ENCODE measurements around the gene SEMA5A. TPM values are rescaled to one million over a fixed set of nuclear protein-coding genes. Genes with fewer than 3 reads are reported as not detected.
"Not testable (repeated sequence)": the region's sequence is repeated elsewhere in the genome, so short reads cannot be mapped to it uniquely, and the experiment has no call there.

SEMA5A gene
- total RNA-seq, 1 donor from 2014 or later: 38.9 TPM

DNA sequence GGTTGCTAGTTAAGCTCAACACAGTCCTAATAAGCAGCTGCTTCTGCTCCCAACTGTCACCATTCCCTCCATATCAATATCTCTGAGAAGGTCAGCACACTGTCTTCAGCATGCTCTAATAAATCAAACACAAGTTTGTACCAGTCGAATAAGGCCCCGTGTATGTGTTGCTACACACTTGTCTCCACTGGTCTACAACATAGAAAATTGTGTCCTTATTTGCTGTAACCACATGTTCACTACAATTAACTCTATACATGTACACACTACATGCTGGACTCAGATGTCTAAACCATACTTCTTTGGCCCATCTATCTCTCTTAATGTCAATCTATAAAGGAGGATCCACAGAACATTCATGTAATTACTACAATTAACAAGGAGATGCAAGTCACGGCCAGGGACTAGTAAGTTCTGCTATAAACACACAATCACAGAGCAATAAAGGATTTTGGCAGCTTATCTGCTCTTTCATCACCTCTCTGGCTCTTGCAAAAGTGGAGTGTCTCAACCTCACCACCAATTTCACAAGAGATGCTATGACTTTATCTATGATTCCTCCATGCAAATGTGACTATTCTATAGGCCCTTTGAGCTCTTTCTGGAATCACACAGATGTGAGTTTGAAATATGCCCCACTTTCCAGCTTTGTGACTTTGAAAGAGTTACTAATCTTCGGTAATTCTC, 143.9 kb downstream of the SEMA5A start:
- H3K36me3 ChIP-seq: no peaks in the 10 kb centered on the region
- no peak overlapping the region for H3K4me3 ChIP-seq
- H3K27me3 ChIP-seq: no peaks in the 10 kb centered on the region
- DNase-seq (no peak), ATAC-seq (no peak)
- no peaks in the 10 kb centered on the region for H3K4me1 ChIP-seq
- TF ChIP-seq, protein P1, sequence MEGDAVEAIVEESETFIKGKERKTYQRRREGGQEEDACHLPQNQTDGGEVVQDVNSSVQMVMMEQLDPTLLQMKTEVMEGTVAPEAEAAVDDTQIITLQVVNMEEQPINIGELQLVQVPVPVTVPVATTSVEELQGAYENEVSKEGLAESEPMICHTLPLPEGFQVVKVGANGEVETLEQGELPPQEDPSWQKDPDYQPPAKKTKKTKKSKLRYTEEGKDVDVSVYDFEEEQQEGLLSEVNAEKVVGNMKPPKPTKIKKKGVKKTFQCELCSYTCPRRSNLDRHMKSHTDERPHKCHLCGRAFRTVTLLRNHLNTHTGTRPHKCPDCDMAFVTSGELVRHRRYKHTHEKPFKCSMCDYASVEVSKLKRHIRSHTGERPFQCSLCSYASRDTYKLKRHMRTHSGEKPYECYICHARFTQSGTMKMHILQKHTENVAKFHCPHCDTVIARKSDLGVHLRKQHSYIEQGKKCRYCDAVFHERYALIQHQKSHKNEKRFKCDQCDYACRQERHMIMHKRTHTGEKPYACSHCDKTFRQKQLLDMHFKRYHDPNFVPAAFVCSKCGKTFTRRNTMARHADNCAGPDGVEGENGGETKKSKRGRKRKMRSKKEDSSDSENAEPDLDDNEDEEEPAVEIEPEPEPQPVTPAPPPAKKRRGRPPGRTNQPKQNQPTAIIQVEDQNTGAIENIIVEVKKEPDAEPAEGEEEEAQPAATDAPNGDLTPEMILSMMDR (IDR thresholded peaks at IDR 0.05): no peak
- no peak overlapping the region for H3K27ac ChIP-seq
- intact Hi-C loops (cut with DNase I): no loop called here
- H3K9me3 ChIP-seq: no peaks in the 10 kb centered on the region

DNA sequence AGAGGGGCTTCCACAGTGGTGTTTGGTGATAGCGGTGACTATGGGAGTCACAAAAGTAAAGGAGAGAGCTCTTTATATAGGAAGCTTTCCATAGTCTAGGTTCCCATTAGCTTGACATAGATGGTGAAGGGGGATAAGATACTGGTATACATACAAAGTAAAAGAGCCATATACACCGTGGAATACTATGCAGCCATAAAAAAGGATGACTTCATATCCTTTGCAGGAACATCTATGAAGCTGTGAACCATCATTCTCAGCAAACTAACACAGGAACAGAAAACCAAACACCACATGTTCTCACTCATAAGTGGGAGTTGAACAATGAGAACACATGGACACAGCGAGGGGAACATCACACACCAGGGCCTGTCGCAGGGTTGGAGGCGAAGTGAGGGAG, 146.1 kb downstream of the SEMA5A start:
- intact Hi-C loops (cut with DNase I); H3K27me3 ChIP-seq; H3K4me3 ChIP-seq; H3K27ac ChIP-seq; H3K4me1 ChIP-seq; H3K36me3 ChIP-seq; ATAC-seq; H3K9me3 ChIP-seq; DNase-seq: not testable (repeated sequence)

DNA sequence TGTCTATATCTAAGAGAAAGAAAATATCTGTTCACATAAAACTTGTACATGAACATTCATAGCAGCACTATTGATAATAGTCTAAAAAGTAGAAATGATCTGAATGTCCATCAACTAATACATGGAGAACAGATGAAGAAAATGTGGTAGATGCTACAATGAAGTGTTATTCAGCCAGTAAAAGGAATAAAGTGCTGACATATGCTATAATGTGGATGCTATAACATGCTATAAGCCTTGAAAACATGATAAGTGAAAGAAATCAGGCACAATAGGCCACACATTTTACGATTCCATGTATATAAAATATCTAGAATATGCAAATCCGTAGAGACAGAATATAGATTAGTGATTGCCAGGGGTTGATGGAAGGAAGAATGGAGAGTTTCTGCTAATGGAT, 146.8 kb downstream of the SEMA5A start:
- no peaks in the 10 kb centered on the region for H3K27me3 ChIP-seq
- TF ChIP-seq, protein P1 (IDR thresholded peaks at IDR 0.05): no peak
- no peaks in the 10 kb centered on the region for H3K9me3 ChIP-seq
- ATAC-seq: no peak
- H3K27ac ChIP-seq: no peak overlapping the region
- H3K4me3 ChIP-seq: no peak overlapping the region
- H3K36me3 ChIP-seq: no peaks in the 10 kb centered on the region
- H3K4me1 ChIP-seq: no peaks in the 10 kb centered on the region
- intact Hi-C loops (cut with DNase I): no loop called here
- no peak for DNase-seq

DNA sequence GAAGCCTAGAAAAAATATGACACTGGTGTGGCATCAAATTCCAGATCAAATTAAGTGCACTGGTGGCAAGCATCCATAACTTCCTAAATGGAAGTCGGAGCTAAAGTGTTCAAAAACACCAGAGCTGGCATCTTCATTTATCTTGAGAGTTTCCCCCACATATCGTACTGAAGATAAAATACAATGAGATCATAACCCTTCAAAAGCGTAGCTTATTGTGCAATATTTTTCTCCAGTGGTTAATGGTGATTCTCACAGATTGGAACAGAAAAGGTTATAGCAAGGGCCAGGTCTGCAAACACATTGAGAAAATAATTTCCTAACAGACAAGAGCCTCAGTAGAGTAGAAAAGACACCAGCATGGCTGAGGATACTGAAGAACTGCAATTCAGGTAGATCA, 147.6 kb downstream of the SEMA5A start:
- DNase-seq (no peak), ATAC-seq (no peak)
- Histone ChIP-seq H3K27ac (no peak overlapping the region), H3K4me3 (no peak overlapping the region), H3K9me3 (no peaks in the 10 kb centered on the region), H3K27me3 (no peaks in the 10 kb centered on the region), H3K4me1 (no peaks in the 10 kb centered on the region), H3K36me3 (no peaks in the 10 kb centered on the region)
- intact Hi-C loops (cut with DNase I): no loop called here
- TF ChIP-seq, protein P1 (IDR thresholded peaks at IDR 0.05): no peak

DNA sequence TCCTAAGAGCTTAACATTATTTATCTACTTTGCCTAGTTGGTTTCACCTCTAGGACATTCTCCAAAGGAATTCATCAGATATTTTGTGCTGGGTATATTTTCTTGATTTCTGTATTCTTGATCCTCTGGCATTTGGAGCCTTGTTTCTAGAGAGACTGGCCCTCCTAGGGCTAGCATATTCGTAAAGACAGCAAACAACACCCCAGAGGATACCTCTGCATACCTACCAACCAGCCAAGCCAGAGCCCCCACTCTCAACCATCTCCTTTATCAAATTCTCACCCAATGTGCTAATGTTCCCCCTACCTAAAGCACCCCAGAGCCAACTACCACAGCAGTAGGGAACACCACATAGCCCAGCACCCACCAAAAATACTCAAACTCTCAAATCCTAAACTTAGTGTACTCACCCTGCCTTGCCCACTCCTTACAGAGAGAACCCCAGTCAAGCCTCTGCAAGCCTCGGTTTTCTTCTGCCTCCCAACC, 149.5 kb downstream of the SEMA5A start:
- H3K36me3 ChIP-seq: no peaks in the 10 kb centered on the region
- no peaks in the 10 kb centered on the region for H3K27me3 ChIP-seq
- no peak overlapping the region for H3K4me3 ChIP-seq
- no peaks in the 10 kb centered on the region for H3K9me3 ChIP-seq
- no peak for DNase-seq
- no peak for ATAC-seq
- intact Hi-C loops (cut with DNase I): no loop called here
- TF ChIP-seq, protein P1 (IDR thresholded peaks at IDR 0.05): no peak
- no peaks in the 10 kb centered on the region for H3K4me1 ChIP-seq
- H3K27ac ChIP-seq: no peak overlapping the region

DNA sequence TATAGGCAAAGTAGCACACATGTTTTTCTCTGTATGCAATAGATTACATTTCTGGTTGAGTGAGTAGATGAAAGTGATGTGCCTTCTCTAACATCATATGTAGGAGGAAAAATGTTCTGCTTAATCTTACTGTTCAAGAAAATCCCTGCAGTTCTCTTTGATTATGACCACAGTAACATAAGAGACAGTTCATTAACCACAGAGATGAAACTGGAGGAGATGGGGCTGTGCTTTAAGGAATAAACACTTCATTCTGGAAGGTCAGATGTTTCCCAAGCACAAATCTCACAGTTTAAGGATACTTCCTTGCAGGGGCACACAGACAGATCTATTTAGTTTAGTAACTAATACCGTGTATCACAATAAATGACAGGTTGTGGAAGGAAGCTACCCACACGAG, 150.2 kb downstream of the SEMA5A start:
- TF ChIP-seq, protein P1 (IDR thresholded peaks at IDR 0.05): no peak
- H3K36me3 ChIP-seq: no peaks in the 10 kb centered on the region
- H3K9me3 ChIP-seq: no peaks in the 10 kb centered on the region
- intact Hi-C loops (cut with DNase I): no loop called here
- no peak overlapping the region for H3K4me3 ChIP-seq
- DNase-seq: no peak
- no peak for ATAC-seq
- no peak overlapping the region for H3K27ac ChIP-seq
- no peaks in the 10 kb centered on the region for H3K4me1 ChIP-seq
- H3K27me3 ChIP-seq: no peaks in the 10 kb centered on the region
